Putamen (tissue), 1 donor: ENCODE measurements around the gene KCNIP2.

Experiments
- DNase-seq: peaks from one replicate; pipeline ENCODE4 v3.0.0-alpha.2; 2016; ENCODE audit warnings: low spot score

Gene KCNIP2

DNA sequence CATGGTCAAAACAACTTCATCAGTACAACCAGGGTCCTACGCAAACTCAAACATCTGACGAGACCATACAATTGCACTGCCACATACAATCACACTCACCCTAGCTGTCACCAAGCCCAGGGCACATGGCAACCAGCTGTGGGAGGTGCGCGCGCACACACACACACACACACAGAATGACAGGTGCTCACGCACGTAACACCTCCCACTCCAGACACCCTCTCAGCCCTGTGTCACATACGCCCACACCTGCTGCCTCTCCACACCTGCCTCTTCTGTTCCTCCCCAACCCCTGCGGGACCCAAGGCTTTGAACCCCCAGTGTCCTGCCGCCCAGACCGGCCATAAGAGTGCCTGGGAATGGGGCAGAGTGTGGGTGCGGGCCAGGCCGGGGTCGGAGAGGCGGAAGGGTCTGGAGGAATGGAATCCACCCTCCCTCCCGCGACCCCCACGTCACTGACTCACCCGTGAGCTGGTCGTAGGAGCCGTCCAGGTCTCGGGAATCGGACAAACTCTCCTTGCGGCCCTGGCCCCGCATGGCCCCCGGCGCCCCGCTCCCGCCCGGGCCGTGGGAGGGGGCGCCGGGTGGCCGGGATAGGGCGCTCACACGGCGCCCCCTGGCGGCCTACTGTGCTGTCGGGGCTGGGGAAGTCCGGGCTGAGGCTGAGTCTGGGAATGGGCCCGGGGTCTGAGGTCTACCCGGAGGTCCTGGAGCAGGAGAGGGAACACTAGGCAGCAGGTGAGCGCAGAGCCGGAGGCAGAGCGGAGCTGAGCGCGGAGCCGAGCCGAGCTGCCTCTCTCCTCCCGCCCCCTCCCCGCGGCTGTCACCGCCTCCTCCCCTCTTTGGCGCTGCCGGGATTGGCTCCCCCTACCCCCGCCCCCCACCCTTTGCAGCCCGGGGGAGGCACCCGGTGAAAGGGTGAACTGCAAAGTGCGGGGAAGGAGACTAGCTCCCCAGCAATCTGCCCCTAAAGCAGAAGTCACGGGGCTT, at the start of gene KCNIP2:
TSS of gene KCNIP2 (minus strand) at position 769 of the 990 bp plus-strand sequence. CDS start at position 537, 232 bp downstream.
- DNase-seq = peak; percentile 75

DNA sequence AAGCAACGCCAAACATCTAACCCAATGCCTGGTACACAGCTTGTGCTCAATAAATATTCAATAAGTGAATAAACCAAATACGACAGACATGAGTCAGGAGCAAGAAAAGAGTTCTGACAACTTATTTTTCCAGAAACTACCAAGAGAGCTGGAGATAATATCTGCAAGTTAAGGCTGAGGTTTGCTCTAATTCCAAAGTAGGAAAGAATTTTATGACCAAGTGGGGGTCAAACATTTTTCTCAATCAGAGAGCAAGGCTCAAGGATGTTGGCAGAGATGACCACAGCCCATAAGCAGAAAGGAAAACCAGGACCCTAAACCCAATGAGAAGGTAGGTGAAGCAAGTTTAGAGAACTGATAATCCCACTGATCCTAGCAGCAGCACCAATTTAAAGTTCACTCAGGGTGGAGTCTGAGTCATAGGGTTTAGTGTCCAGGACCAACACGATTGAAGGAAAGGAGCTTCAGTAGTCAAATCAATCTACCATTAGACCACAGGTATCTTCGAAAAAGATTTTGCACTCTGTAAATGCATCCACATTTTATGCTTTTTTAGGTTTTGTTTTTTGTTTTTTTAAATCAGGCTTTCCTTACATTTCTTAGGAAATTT, 49.3 kb upstream of the KCNIP2 start:
- no peak for DNase-seq

- DNase-seq = peak; percentile 76
Measured at GRCh38 chr10:101889256-101890210, 45.9 kb upstream of the KCNIP2 start.

DNA sequence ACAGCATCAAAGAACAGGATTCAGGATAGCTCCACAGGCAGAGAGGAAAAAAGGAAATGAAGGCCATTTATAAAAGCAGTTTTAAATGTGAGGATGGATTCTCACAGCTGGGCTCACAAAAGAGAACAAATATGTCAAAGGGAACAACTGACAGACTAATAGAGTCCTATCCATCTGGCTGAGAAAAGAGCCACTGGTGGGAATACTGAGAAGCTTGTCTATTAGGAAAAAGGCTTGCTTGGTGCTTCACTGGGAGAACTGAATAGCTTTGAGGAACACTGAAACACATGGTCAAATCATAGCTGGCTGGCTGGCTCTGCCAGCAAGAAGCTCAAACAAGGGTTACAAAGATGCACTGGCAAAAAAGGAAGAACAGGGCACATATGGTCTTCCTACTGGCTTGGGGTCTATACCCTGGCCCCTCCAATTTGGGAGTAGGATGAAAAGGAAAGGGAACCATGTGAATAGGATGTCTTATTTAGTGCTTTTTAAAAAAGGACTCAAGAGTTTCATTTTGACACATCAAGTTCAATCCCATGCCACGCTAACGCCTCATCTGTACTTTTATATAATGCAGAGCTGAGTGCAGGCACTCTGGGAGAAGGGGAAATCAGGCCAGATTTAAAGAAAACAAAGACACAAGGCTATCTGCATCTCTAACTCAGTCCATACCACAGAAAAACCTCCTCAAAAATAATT, 44.8 kb upstream of the KCNIP2 start:
- peak; percentile 43 for DNase-seq

DNA sequence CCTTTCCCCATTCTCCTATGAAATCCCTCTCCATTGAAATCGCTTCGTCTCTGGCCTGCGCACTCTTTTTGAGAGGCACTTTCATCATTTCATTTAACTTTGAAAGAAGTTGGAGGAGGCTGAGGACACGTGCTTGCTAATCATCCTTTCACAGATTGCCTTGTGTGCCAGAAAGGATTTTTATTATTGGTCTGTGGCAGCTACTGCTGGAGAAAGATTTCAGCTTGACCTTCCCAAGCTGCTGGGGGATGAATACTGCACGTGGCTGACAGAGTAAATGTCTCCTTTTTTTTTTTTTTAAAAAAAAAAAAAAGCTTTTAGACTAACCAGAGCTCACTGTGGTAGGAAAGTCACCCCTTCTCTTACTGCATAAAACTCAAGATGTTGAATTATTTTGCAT, 44.2 kb upstream of the KCNIP2 start:
- no peak for DNase-seq

GRCh38 chr10:101886521-101887312, 43.1 kb upstream of the KCNIP2 start:
- no peak for DNase-seq

DNA sequence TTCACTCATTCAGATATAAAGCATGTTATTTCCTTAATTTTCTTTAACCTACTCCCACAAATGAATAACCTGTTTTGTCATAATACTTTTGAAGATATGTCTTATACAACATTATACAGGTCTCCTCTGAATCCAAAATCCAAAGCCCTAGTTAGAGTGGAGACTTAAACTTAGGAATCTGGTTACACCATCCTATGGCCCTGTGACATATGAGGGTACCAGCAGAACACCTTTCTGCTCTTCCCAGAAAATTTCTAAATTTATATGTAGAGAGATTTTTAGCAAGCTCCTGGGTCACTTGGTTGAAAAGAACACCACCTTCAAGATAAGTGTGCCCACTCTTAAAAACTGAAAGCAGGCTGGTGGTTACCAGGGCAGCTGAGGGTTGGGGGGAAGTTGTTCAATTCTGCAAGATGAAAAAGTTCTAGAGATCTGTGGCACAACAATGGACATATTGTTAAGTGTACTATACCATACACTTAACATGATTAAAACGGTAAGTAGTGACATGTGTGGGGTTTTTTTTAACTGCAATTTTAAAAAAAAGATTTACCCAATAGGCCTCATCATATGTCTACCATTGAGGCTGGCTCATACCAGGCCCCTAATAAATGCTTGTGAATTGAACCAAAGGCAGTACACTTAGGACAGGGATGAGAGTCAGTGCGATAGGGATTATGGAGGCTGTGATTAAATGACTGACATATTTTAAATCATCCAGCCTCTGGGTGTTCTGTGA, 37.6 kb upstream of the KCNIP2 start:
- no peak for DNase-seq

- DNase-seq = no peak
Measured at GRCh38 chr10:101880232-101880573, 36.6 kb upstream of the KCNIP2 start.

DNA sequence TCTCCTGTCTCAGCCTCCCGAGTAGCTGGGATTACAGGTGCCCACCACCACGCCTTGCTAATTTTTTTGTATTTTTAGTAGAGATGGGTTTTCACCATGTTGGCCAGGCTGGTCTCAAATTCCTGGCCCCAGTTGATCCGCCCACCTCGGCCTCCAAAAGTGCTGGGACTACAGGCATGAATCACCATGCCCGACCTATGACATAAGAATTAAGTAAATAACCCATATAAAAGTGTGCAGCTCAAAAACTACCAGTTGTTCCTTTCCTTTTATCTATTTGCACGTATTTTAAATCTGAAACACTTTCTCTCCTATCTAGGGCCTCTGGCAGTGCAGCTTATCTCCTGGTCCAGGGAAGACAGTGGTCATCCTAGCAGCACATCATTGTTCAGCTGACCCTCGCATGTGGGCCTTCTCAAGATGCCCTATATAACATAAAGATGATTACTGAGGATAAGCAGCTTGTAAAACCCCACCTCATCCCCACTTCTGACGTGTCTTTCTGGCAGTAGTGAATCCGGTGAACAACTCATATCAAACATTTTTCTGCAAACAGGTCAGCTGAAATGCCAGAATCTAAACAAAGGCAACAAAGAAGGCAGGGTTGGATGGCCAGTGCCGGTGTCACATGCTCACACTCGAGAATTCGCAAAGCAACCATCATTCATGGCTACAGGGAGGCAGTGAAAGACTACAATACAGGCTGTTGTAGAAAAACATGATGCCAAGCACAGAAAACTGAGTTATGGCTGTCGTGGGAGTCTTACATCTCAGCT, 36.0 kb upstream of the KCNIP2 start:
- peak; percentile 50 for DNase-seq

DNA sequence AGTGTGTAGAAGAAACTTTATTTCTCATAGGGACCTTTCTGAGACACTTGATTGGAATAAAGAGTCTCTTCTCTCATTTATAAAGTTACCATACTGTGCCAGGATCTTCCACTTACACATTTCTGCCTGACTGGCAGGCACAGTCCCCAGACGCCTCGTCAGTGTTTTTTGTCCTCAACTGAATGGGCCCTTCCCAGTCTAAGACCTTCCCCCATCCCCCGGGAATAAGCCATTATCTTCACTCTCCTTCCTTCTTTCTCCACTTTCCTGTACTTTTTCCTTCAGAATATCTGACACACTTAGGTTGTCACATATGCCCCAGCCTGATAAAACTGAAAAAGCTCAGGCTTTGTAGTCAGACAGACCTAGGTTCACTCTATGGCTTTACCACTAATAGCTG, 35.3 kb upstream of the KCNIP2 start:
- DNase-seq = no peak

DNA sequence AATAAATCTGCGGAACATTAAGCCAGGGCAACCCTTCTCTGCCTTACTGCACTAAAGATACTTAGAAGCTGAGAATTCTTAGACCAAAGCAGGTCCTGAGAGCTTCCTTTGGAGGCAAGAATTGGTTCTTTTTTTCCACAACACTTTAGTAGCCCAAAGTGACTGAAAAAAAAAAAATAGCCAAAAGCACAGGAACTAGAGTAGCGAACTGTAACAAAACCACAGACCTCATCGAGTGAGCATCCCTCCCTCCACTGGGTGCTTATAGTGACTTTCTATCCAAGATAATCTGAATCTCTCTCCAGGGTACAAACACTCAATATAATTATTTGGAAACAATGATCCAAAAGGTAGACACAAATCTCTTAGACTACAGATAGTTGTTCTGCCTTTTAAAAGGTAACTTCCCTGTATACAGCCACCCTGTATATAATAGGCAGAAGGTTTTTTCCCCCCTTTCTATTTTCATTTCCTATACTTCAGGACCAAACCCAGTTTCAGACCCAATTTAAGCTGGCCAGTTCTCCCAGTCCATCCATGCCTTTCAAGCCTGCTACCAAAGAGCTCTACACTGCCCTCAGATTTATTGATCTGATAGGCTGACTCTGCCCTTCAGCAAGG, 31.6 kb upstream of the KCNIP2 start:
- no peak for DNase-seq

DNA sequence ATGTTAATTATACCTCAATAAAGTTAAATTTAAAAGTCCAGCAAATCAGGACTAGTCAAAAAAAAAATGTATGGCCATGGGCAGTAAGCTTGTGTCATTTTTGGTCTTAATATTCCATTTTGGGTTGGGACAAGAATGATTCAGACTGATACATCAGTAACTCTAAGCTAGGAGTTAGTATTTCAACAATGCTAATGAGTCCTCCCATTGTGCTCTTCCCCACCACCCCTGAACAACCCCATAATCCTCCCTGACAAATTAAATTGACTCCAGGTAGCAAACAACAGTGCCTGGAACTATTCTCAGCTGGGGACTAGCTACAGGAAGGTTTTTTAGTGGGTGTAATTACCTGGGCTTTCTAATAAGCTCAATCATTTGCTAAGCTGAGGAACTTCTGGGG, 30.7 kb upstream of the KCNIP2 start:
- no peak for DNase-seq

DNA sequence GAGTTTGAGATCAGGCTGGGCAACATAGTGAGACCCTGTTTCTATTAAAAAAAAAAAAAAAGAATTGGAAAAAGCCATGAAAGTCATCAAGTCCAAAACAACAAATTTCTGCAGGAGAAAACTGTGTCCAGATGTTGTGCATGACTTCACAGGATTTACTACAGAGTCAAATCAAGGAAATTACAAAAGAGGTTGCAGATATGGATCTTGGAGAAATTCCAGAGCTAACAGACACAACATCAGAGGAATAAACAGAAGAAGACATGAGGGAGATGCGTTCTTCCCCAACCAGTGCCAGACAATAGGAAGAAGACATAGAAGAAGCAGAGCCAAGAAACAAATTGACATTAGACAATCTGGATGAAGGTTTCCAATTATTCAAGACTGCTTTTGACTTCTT, 24.3 kb upstream of the KCNIP2 start:
- DNase-seq = no peak

- DNase-seq = no peak
Measured at GRCh38 chr10:101859530-101859929, 15.9 kb upstream of the KCNIP2 start.

DNA sequence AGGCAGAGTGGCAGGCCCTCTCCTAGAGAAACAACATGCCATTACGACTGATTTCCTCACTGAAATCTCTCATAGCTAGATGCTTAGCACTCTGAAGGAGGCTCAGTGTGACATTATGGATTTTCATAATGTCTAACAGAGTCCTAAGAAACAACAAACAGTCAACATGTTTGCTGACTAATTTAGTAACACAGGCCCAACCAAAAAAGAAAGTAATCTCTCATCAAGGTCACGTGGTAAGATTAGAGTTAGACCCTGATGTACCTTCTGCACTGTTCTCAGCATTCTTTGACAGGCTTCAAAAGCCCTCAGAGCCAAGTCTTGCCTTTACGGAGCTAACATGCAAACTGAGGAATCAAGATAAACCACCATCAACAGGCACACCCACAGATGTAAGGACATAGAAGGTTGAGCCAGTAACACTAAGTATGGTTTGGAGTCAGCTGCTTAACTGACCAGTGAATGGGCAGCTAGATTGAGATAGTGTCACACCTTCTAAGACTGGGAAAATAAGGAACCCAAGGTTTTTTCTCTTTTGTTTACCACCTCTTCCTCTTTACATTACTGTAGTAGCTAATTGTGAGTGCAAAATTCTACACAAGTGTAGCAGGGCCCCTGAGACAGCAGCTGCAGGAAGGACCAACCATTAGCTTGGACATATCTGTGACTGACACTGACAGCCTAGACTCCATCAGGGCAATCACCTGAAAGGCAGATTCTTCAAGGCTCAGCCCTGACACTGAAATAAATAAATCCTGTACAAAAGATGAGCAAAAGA, 15.3 kb upstream of the KCNIP2 start:
- no peak for DNase-seq

DNA sequence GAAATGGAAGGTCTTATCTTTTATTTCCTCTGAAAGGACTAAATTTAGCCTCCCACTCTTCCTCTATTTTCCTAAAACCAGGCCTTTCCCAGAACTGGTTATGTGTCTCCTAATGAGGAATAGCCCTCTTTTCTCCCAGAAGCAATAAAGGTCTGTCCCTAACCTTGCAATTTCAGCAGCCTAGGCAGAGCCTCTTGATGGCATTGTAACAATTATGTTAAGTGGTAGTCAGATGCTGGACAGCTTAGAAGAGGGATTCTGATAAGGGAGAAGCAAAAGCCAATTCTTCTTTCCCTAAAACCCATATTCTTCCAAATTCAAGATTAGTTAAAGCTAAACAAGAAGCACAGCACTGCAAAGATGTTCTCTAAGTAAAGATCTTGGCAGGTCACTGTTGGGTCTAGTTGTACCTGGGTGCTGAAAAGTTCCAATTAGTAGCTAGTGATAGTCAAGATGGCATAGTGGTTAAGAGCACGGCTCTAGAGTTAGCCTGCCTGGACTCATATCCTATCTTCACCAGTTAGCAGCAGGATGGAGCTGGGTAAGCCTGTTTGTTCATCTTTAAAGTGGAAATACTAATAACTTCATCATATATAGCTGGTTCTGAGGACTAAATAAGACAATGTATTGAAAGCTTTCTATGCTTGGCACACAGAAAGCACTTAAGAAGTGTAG, 14.3 kb upstream of the KCNIP2 start:
- DNase-seq = no peak

DNA sequence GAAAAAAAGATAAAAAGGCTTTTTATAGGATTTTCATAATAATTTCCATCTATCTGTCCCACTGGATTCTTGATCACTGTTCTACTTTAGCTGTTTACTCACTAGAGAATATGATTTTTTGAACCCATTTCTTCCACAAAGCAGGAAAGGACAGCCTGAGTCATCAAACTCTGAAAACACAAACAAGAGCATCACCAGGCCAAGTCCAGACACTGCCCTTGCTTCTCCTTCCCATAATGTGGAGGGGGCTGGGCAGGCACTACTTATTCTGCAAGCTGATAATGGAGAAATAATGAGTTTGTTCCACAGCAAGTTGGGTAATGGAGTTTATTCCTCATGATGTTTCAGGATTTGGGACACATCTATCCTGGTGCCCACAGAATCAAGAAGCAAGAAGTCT, 13.0 kb upstream of the KCNIP2 start:
- DNase-seq = no peak
